ENCODE data around the gene NUDT21.

DNA sequence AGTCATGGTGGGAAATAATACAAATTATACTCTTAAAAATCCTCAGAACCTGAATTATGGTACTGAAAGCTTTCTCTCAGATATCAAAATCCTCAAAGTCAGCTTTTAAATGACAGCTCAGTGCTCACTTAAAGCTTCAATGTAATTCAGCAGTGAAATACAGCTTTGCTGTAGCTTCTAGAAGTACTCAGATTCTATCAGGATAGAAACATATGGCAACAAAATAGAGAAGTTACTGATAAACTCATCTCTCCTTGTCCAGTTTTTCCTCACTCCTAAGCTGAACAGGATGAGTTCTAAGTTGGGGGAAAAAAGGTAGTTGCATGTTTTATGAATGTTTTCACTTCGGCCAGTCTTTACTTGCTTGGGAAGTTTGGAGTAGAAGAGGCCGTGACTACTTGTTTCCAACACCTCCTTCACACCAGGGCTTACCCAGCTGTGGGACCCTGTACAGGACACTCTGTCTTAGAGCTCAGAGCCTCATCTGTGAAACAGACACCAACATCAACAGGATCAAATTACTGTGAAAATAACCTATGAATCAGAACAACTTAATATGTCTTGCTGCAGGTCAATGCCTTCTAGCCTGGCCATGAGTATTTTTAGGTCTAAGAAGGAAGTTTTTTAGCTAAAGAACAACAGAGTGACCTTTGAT, 30.5 kb upstream of the NUDT21 start:
- TF ChIP-seq, protein P1, sequence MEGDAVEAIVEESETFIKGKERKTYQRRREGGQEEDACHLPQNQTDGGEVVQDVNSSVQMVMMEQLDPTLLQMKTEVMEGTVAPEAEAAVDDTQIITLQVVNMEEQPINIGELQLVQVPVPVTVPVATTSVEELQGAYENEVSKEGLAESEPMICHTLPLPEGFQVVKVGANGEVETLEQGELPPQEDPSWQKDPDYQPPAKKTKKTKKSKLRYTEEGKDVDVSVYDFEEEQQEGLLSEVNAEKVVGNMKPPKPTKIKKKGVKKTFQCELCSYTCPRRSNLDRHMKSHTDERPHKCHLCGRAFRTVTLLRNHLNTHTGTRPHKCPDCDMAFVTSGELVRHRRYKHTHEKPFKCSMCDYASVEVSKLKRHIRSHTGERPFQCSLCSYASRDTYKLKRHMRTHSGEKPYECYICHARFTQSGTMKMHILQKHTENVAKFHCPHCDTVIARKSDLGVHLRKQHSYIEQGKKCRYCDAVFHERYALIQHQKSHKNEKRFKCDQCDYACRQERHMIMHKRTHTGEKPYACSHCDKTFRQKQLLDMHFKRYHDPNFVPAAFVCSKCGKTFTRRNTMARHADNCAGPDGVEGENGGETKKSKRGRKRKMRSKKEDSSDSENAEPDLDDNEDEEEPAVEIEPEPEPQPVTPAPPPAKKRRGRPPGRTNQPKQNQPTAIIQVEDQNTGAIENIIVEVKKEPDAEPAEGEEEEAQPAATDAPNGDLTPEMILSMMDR (conservative IDR thresholded peaks at IDR 0.05; ENCODE audit: low read depth, low read length): no peak
- no peak for TF ChIP-seq EZH2 (IDR thresholded peaks at IDR 0.05; ENCODE audit: low read length, unreplicated experiment)

Measured in PC-3 (cell line).